Keratinocyte (primary cell): ENCODE results near the gene CLHC1. TPM values are rescaled to one million over a fixed set of nuclear protein-coding genes. Genes with fewer than 3 reads are reported as not detected.

Experiments
- DNase-seq: peaks from one replicate; pipeline ENCODE4 v3.0.0-alpha.2; 2011; ENCODE audit warnings: low read depth, missing footprints, low spot score
- FAIRE-seq: peaks from 2 replicates; lab custom pipeline; 2011; peaks lifted over from hg19 to GRCh38; lab: Jason Lieb, UNC
- H2AFZ ChIP-seq: 2 replicates; pipeline ENCODE4 v1.6.0; 2012; ENCODE audit warnings: low read length, control low read depth, inconsistent platforms; ENCODE audit not compliant: control insufficient read depth
- H3K27ac ChIP-seq: 2 replicates; pipeline ENCODE4 v1.5.1; 2011; ENCODE audit warnings: low read length; ENCODE audit not compliant: control insufficient read depth, insufficient read depth
- H3K27me3 ChIP-seq: 3 replicates; pipeline ENCODE4 v1.6.0; 2011; ENCODE audit warnings: low read length; ENCODE audit not compliant: control insufficient read depth, insufficient read depth; ENCODE audit errors: extremely low read depth
- H3K36me3 ChIP-seq, 2 experiments: 2 replicates in 1 of 2; 3 replicates in 1 of 2; pipeline ENCODE4 v1.5.1; 2011; ENCODE audit warnings: low read length in 2 of 2, mild to moderate bottlenecking in 1 of 2; ENCODE audit not compliant: control insufficient read depth in 2 of 2, insufficient read depth in 2 of 2; ENCODE audit errors: extremely low read depth in 1 of 2
- H3K4me1 ChIP-seq: 3 replicates; pipeline ENCODE4 v1.5.1; 2011; ENCODE audit warnings: low read length; ENCODE audit not compliant: control insufficient read depth, insufficient read depth; ENCODE audit errors: extremely low read depth
- H3K4me2 ChIP-seq: 3 replicates; pipeline ENCODE4 v1.6.0; 2011; ENCODE audit warnings: low read depth, low read length; ENCODE audit not compliant: control insufficient read depth, insufficient read depth; ENCODE audit errors: extremely low read depth
- H3K4me3 ChIP-seq, 3 experiments: fragments of 200-600 bp in 1 of 3; sonication (generic) in 1 of 3; 2 replicates in 2 of 3; 3 replicates in 1 of 3; pipeline ENCODE4 v1.5.1; 2011 to 2016; ENCODE audit warnings: low read length in 3 of 3, mild to moderate bottlenecking in 3 of 3, control low read depth in 2 of 3, inconsistent platforms in 1 of 3, low read depth in 1 of 3, mixed read lengths in 1 of 3, mixed run types in 1 of 3, moderate library complexity in 1 of 3; ENCODE audit not compliant: control insufficient read depth in 2 of 3, insufficient read depth in 2 of 3; ENCODE audit errors: extremely low read depth in 1 of 3
- H3K79me2 ChIP-seq: 2 replicates; pipeline ENCODE4 v1.6.0; 2012; ENCODE audit warnings: low read length; ENCODE audit not compliant: control insufficient read depth, insufficient read depth
- H3K9ac ChIP-seq: 3 replicates; pipeline ENCODE4 v1.6.0; 2011; ENCODE audit warnings: low read length; ENCODE audit not compliant: control insufficient read depth, insufficient read depth; ENCODE audit errors: extremely low read depth
- H3K9me1 ChIP-seq: 3 replicates; pipeline ENCODE4 v1.6.0; 2011; ENCODE audit warnings: low read length; ENCODE audit not compliant: control insufficient read depth, insufficient read depth; ENCODE audit errors: extremely low read depth
- H3K9me3 ChIP-seq: 2 replicates; pipeline ENCODE4 v1.5.1; 2012; ENCODE audit warnings: low read depth, low read length; ENCODE audit not compliant: control insufficient read depth
- H4K20me1 ChIP-seq: 3 replicates; pipeline ENCODE4 v1.6.0; 2011; ENCODE audit warnings: low read length; ENCODE audit not compliant: control insufficient read depth, insufficient read depth; ENCODE audit errors: extremely low read depth
- CTCF ChIP-seq, 3 experiments: IDR thresholded peaks in 1 of 3; conservative IDR thresholded peaks in 1 of 3; optimal IDR thresholded peaks in 1 of 3; 2 replicates in 2 of 3; 3 replicates in 1 of 3; pipeline versions ENCODE3 to v1.5.1; 2011; ENCODE audit warnings: low read length in 3 of 3, mild to moderate bottlenecking in 3 of 3, moderate library complexity in 2 of 3, control low read depth in 1 of 3, inconsistent platforms in 1 of 3; ENCODE audit not compliant: insufficient read depth in 2 of 3; ENCODE audit errors: extremely low read depth in 1 of 3
- EZH2 ChIP-seq: IDR thresholded peaks from one replicate; pipeline ENCODE4 v1.6.1; 2012; ENCODE audit warnings: inconsistent platforms, mild to moderate bottlenecking, low read length, moderate library complexity
- dilution Hi-C: fragments of 300-500 bp; cut with MboI; formaldehyde crosslinking; loops from one replicate; pipeline ENCODE4 v1.7.0; 2020; ENCODE audit warnings: low sequenced_read_pairs; ENCODE audit not compliant: extremely low pct_ligation_motif_present
- polyA plus RNA-seq, 5 experiments: library from polyadenylated mRNA; depleted of rRNA in 3 of 5; stranded (reverse) in 3 of 5; stranded (forward) in 1 of 5; unstranded in 1 of 5; fragments of >200 nt; gene quantifications; 1 replicate in 1 of 5; 2 replicates in 3 of 5; 3 replicates in 1 of 5; pipeline versions ENCODE4 v1.2.1 to v1.2.3, GENCODE V29; 2011 to 2012; ENCODE audit warnings: missing spikeins in 2 of 5, low read depth in 1 of 5, low replicate concordance in 1 of 5

The CLHC1 gene
- polyA plus RNA-seq, 1 donor (not counting 4 experiments of a cell fraction or from before 2014, with no cell fraction given) = 15.2 TPM

- Histone ChIP-seq H3K4me1 (no peaks in the 10 kb centered on the region), H3K9me1 (no peaks in the 10 kb centered on the region), H4K20me1 (no peaks in the 10 kb centered on the region), H3K27me3 (no peaks in the 10 kb centered on the region), H3K9me3 (no peaks in the 10 kb centered on the region), H3K27ac (no peak overlapping the region), H3K4me3 (no peak overlapping the region), H3K36me3 (no peaks in the 10 kb centered on the region), H3K9ac (no peak overlapping the region), H3K79me2 (no peaks in the 10 kb centered on the region), H2AFZ (no peak overlapping the region), H3K4me2 (no peak overlapping the region)
- DNase-seq (no peak), FAIRE-seq (no peak)
- TF ChIP-seq EZH2 = no peak
- TF ChIP-seq CTCF (optimal IDR thresholded peaks at IDR 0.05 in 1 of 3, IDR thresholded peaks at IDR 0.05 in 1 of 3, conservative IDR thresholded peaks at IDR 0.05 in 1 of 3; ENCODE audit: extremely low read depth in 1 of 3, insufficient read depth in 2 of 3, low read length in 3 of 3) = no peak
- dilution Hi-C loops = no loop called here
Observed at GRCh38 chr2:55142518-55142917, 89.6 kb downstream of the CLHC1 start.

- no peak overlapping the region for H3K4me3 ChIP-seq
- H3K4me2 ChIP-seq = no peak overlapping the region
- no peak for TF ChIP-seq CTCF (optimal IDR thresholded peaks at IDR 0.05 in 1 of 3, IDR thresholded peaks at IDR 0.05 in 1 of 3, conservative IDR thresholded peaks at IDR 0.05 in 1 of 3; ENCODE audit: extremely low read depth in 1 of 3, insufficient read depth in 2 of 3, low read length in 3 of 3)
- no peak for TF ChIP-seq EZH2
- no peaks in the 10 kb centered on the region for H3K4me1 ChIP-seq
- DNase-seq (no peak), FAIRE-seq (no peak)
- no peaks in the 10 kb centered on the region for H3K9me3 ChIP-seq
- no peaks in the 10 kb centered on the region for H3K79me2 ChIP-seq
- no peaks in the 10 kb centered on the region for H3K36me3 ChIP-seq
- no peaks in the 10 kb centered on the region for H4K20me1 ChIP-seq
- H3K9me1 ChIP-seq = no peaks in the 10 kb centered on the region
- no peak overlapping the region for H3K9ac ChIP-seq
- dilution Hi-C loops = no loop called here
- no peak overlapping the region for H3K27ac ChIP-seq
- no peaks in the 10 kb centered on the region for H3K27me3 ChIP-seq
- H2AFZ ChIP-seq = no peak overlapping the region
Observed at GRCh38 chr2:55141572-55142413, 90.3 kb downstream of the CLHC1 start.
